Stomach (tissue), 4 donors: ENCODE results near the gene ANKRD40.

Experiments used
- CTCF ChIP-seq, 7 experiments: fragments of 450-650 bp in 4 of 7; fragments of 200-600 bp in 3 of 7; sonication (generic) in 3 of 7; IDR thresholded peaks; one replicate each; pipeline ENCODE4 v1.5.1; 2016 to 2019; ENCODE audit warnings: antibody characterized with exemption in 7 of 7, control low read depth in 2 of 7, mild to moderate bottlenecking in 1 of 7
- EP300 ChIP-seq: sonication (generic); formaldehyde crosslinking; IDR thresholded peaks from one replicate; pipeline ENCODE4 v1.6.1; 2017; ENCODE audit warnings: antibody characterized with exemption

DNA sequence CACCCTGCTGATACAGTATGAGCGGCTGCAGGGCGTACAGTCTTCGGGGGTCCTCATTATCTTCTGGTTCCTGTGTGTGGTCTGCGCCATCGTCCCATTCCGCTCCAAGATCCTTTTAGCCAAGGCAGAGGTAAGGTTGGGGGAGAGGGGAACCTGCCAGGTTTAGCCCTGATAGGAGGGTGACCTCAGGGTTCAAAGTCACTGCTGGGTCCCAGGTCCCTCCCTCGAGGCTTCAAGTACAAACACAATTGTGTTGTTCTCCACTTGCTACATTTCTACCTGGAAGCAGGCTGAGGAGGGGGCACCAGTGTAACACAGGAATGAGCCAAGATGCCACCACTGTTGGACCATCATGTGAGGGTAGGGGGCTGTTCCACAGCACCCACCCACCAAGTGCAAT, 50.7 kb downstream of the ANKRD40 start:
- TF ChIP-seq CTCF (IDR thresholded peaks at IDR 0.05): no peak
- no peak for TF ChIP-seq EP300
